ENCODE measurements around the gene TPD52L1. TPM values are rescaled to one million over a fixed set of nuclear protein-coding genes. Genes with fewer than 3 reads are reported as not detected.

TPD52L1 gene
- total and polyA plus RNA-seq, 10 donors: 0.80 to 9.1 (median 3.9) TPM

- Histone ChIP-seq H3K4me3 (no peak overlapping the region), H3K27ac (peak overlapping the region in 1 of 8 donors; percentile 3), H3K9me3 (no peaks in the 10 kb centered on the region), H3K36me3 (no peaks in the 10 kb centered on the region), H3K4me1 (no peaks in the 10 kb centered on the region), H3K27me3 (replicated peaks in 1 of 7) (no peaks in the 10 kb centered on the region)
- DNase-seq: no peak
- TF ChIP-seq POLR2A (IDR thresholded peaks at IDR 0.05): no peak
- TF ChIP-seq POLR2AphosphoS5 (IDR thresholded peaks at IDR 0.05): no peak
- no peak for TF ChIP-seq CTCF (IDR thresholded peaks at IDR 0.05 in 8 of 11, conservative IDR thresholded peaks at IDR 0.05 in 3 of 11)
- intact Hi-C loops (cut with DNase I; ENCODE audit: low total_unique reads): no loop called here
- 73 to 95% (median 84%) methylated on average over 2 of the region's 2 CpGs for WGBS, 5 donors
Measured at GRCh38 chr6:125220712-125221111, 67.1 kb downstream of the TPD52L1 start.

GRCh38 chr6:125222531-125223455, 69.2 kb downstream of the TPD52L1 start:
- no peak overlapping the region for H3K27ac ChIP-seq
- no peaks in the 10 kb centered on the region for H3K9me3 ChIP-seq
- no peaks in the 10 kb centered on the region for H3K27me3 ChIP-seq (replicated peaks in 1 of 7)
- 70 to 78% (median 72%) methylated on average over 4 of the region's 4 CpGs for WGBS, 5 donors
- intact Hi-C loops (cut with DNase I; ENCODE audit: low total_unique reads): no loop called here
- H3K4me3 ChIP-seq: no peak overlapping the region
- no peak for TF ChIP-seq POLR2A (IDR thresholded peaks at IDR 0.05)
- no peak for TF ChIP-seq CTCF (IDR thresholded peaks at IDR 0.05 in 8 of 11, conservative IDR thresholded peaks at IDR 0.05 in 3 of 11)
- no peak for TF ChIP-seq POLR2AphosphoS5 (IDR thresholded peaks at IDR 0.05)
- no peaks in the 10 kb centered on the region for H3K4me1 ChIP-seq
- DNase-seq: no peak
- H3K36me3 ChIP-seq: no peaks in the 10 kb centered on the region

GRCh38 chr6:125224231-125224861, 70.8 kb downstream of the TPD52L1 start:
- no peaks in the 10 kb centered on the region for H3K4me1 ChIP-seq
- 67 to 81% (median 70%) methylated on average over 3 of the region's 3 CpGs for WGBS, 5 donors
- intact Hi-C loops (cut with DNase I; ENCODE audit: low total_unique reads): no loop called here
- no peak overlapping the region for H3K4me3 ChIP-seq
- no peak for DNase-seq
- H3K36me3 ChIP-seq: no peaks in the 10 kb centered on the region
- TF ChIP-seq POLR2AphosphoS5 (IDR thresholded peaks at IDR 0.05) (no peak), CTCF (IDR thresholded peaks at IDR 0.05 in 8 of 11, conservative IDR thresholded peaks at IDR 0.05 in 3 of 11) (no peak), POLR2A (IDR thresholded peaks at IDR 0.05) (no peak)
- no peaks in the 10 kb centered on the region for H3K9me3 ChIP-seq
- no peaks in the 10 kb centered on the region for H3K27me3 ChIP-seq (replicated peaks in 1 of 7)
- no peak overlapping the region for H3K27ac ChIP-seq

GRCh38 chr6:125227244-125227643, 73.7 kb downstream of the TPD52L1 start:
- no peak overlapping the region for H3K4me3 ChIP-seq
- no peaks in the 10 kb centered on the region for H3K36me3 ChIP-seq
- H3K27me3 ChIP-seq (replicated peaks in 1 of 7): no peaks in the 10 kb centered on the region
- no peaks in the 10 kb centered on the region for H3K4me1 ChIP-seq
- no peak for TF ChIP-seq POLR2A (IDR thresholded peaks at IDR 0.05)
- TF ChIP-seq POLR2AphosphoS5 (IDR thresholded peaks at IDR 0.05): no peak
- TF ChIP-seq CTCF (IDR thresholded peaks at IDR 0.05 in 8 of 11, conservative IDR thresholded peaks at IDR 0.05 in 3 of 11): no peak
- intact Hi-C loops (cut with DNase I; ENCODE audit: low total_unique reads): no loop called here
- DNase-seq: no peak
- no peaks in the 10 kb centered on the region for H3K9me3 ChIP-seq
- 91 to 96% (median 94%) methylated on average over 6 of the region's 6 CpGs for WGBS, 5 donors
- H3K27ac ChIP-seq: no peak overlapping the region
